HepG2 (cell line): Measurements from ENCODE around the gene KDM8. TPM values are rescaled to one million over a fixed set of nuclear protein-coding genes. Genes with fewer than 3 reads are reported as not detected.

Experiments used
- ATAC-seq: fragments of 200-7000 bp; cut with Tn5 transposase; 3 replicates; pipeline ENCODE4 v1.9.1; 2020; ENCODE audit warnings: mild to moderate bottlenecking, moderate library complexity
- BruUV-seq: library from RNA; stranded (reverse); fragments of 400-500 nt; replicated peaks from 2 replicates; lab custom pipeline; 2021; lab: Mats Ljungman, UMichigan
- CTCF ChIA-PET: fragments of 300-600 bp; formaldehyde crosslinking; extraction: SDS; loops from one replicate; lab custom pipeline; 2021; ENCODE audit warnings: low total read pairs, inconsistent platforms, low intra/inter-chr PET ratio; lab: Yijun Ruan, JAX
- POLR2A ChIA-PET: fragments of 350-600 bp; sonication (Branson Sonifier 250); formaldehyde crosslinking; loops from one replicate; lab custom pipeline; 2020; ENCODE audit warnings: antibody characterized with exemption, inconsistent platforms; lab: Yijun Ruan, JAX
- DNase-seq: peaks from one replicate; pipeline ENCODE4 v3.0.0-alpha.2; 2015; ENCODE audit warnings: low spot score
- FAIRE-seq: peaks from 3 replicates; lab custom pipeline; 2011; peaks lifted over from hg19 to GRCh38; lab: Jason Lieb, UNC
- H2AFZ ChIP-seq: one replicate; pipeline ENCODE4 v1.6.1; 2011; ENCODE audit warnings: low read length, inconsistent platforms
- H3K27ac ChIP-seq: fragments of 300-600 bp; 3 replicates; pipeline ENCODE4 v1.8.0; 2011; ENCODE audit warnings: mixed run types, mild to moderate bottlenecking, mixed read lengths, low read length, inconsistent platforms; ENCODE audit not compliant: insufficient read depth; ENCODE audit errors: extremely low read length
- H3K27me3 ChIP-seq, 2 experiments: fragments of 200-600 bp in 1 of 2; 2 replicates in 1 of 2; 3 replicates in 1 of 2; pipeline versions ENCODE4 v1.6.0 to v1.8.0; 2011; ENCODE audit warnings: low read length in 2 of 2, mild to moderate bottlenecking in 2 of 2, moderate library complexity in 2 of 2, inconsistent platforms in 1 of 2; ENCODE audit not compliant: insufficient read depth in 2 of 2, control insufficient read depth in 1 of 2
- H3K36me3 ChIP-seq, 2 experiments: fragments of 200-600 bp in 1 of 2; replicated peaks in 1 of 2; 2 replicates in 1 of 2; 3 replicates in 1 of 2; pipeline versions ENCODE4 v1.5.1 to v1.8.0; 2011; ENCODE audit warnings: low read length in 2 of 2, inconsistent platforms in 1 of 2; ENCODE audit not compliant: insufficient read depth in 2 of 2, control insufficient read depth in 1 of 2
- H3K4me1 ChIP-seq: 2 replicates; pipeline ENCODE4 v1.5.1; 2012; ENCODE audit warnings: low read length, inconsistent platforms; ENCODE audit not compliant: insufficient read depth
- H3K4me2 ChIP-seq: 2 replicates; pipeline ENCODE4 v1.6.0; 2011; ENCODE audit warnings: low read depth, low read length, inconsistent platforms
- H3K4me3 ChIP-seq, 3 experiments: fragments of 200-600 bp in 1 of 3; sonication (generic), shearing (Covaris generic) in 1 of 3; replicated peaks in 1 of 3; 2 replicates each; pipeline ENCODE4 v1.5.1; 2011 to 2016; ENCODE audit warnings: low read length in 3 of 3, inconsistent platforms in 2 of 3, low read depth in 2 of 3, mild to moderate bottlenecking in 2 of 3, control low read depth in 1 of 3, mixed read lengths in 1 of 3; ENCODE audit not compliant: insufficient read depth in 1 of 3
- H3K79me2 ChIP-seq: one replicate; pipeline ENCODE4 v1.6.1; 2011; ENCODE audit warnings: low read length, inconsistent platforms; ENCODE audit not compliant: insufficient read depth
- H3K9ac ChIP-seq: 2 replicates; pipeline ENCODE4 v1.6.0; 2011; ENCODE audit warnings: mild to moderate bottlenecking, low read depth, low read length, inconsistent platforms; ENCODE audit not compliant: insufficient read depth
- H3K9me3 ChIP-seq: 2 replicates; pipeline ENCODE4 v1.5.1; 2012; ENCODE audit warnings: mild to moderate bottlenecking, low read length
- H4K20me1 ChIP-seq: 2 replicates; pipeline ENCODE4 v1.6.0; 2011; ENCODE audit warnings: inconsistent platforms, mild to moderate bottlenecking, low read length, moderate library complexity; ENCODE audit not compliant: insufficient read depth
- HBP1 ChIP-seq: IDR thresholded peaks from 2 replicates; pipeline ENCODE4 v1.6.1; 2016; ENCODE audit warnings: low read depth, control low read depth
- MZF1 ChIP-seq: sonication (generic); formaldehyde crosslinking; IDR thresholded peaks from 2 replicates; pipeline ENCODE4 v1.8.1; 2023; ENCODE audit warnings: mild to moderate bottlenecking, missing genetic modification reagents, borderline replicate concordance
- NFE2L2 ChIP-seq: fragments of 150-350 bp; IDR thresholded peaks from 2 replicates; pipeline ENCODE4 v1.6.1; 2014; ENCODE audit warnings: low read length
- RNF2 ChIP-seq: fragments of 450-650 bp; conservative IDR thresholded peaks from 2 replicates; pipeline ENCODE4 v1.6.1; 2016; ENCODE audit warnings: low read depth
- ZNF18 ChIP-seq: sonication (generic); formaldehyde crosslinking; IDR thresholded peaks from 2 replicates; pipeline ENCODE4 v1.8.0; 2022; ENCODE audit warnings: mild to moderate bottlenecking, missing genetic modification reagents; ENCODE audit not compliant: insufficient replicate concordance
- ZNF232 ChIP-seq: sonication (generic); formaldehyde crosslinking; IDR thresholded peaks from 2 replicates; pipeline ENCODE4 v1.4.0; 2020; ENCODE audit warnings: missing genetic modification reagents, borderline replicate concordance
- ZNF614 ChIP-seq: IDR thresholded peaks from 2 replicates; pipeline ENCODE4 v1.6.1; 2018; ENCODE audit warnings: missing biosample characterization, missing genetic modification reagents, inconsistent platforms, borderline replicate concordance
- ZNF691 ChIP-seq: sonication (generic); formaldehyde crosslinking; IDR thresholded peaks from 2 replicates; pipeline ENCODE4 v1.4.0; 2020; ENCODE audit warnings: missing genetic modification reagents, low read depth, mild to moderate bottlenecking, borderline replicate concordance
- ZNF841 ChIP-seq: sonication (generic); formaldehyde crosslinking; IDR thresholded peaks from 2 replicates; pipeline ENCODE4 v1.8.1; 2023; ENCODE audit warnings: missing genetic modification reagents, borderline replicate concordance
- ZZZ3 ChIP-seq: sonication (generic); formaldehyde crosslinking; IDR thresholded peaks from 2 replicates; pipeline ENCODE4 v1.4.0; 2020; ENCODE audit warnings: missing genetic modification reagents, mild to moderate bottlenecking, borderline replicate concordance
- WGBS: methylation state at CpG from one replicate; pipeline ENCODE4 v1.1.6; 2017; ENCODE audit warnings: low lambda C conversion rate; 5-methylcytosine and 5-hydroxymethylcytosine counted together
- in situ Hi-C: cut with HindIII; loops from 2 replicates; pipeline ENCODE4 v1.10.0; 2017; ENCODE audit warnings: low pct_unique_long_range_greater_than_20kb; ENCODE audit not compliant: extremely low pct_ligation_motif_present
- intact Hi-C: fragments of 100-400 bp; cut with micrococcal nuclease; formaldehyde crosslinking; loops from one replicate; pipeline ENCODE4 v1.10.0; 2022; ENCODE audit not compliant: unreplicated experiment
- polyA plus RNA-seq, 8 experiments: library from polyadenylated mRNA; depleted of rRNA in 3 of 8; stranded (reverse) in 7 of 8; unstranded in 1 of 8; fragments of >200 nt; fragmentation: Illumina TruSeq in 4 of 8; extraction: Trizol in 4 of 8; gene quantifications; 2 replicates each; pipeline versions ENCODE4 v1.2.1 to v1.2.3, GENCODE V29; 2011 to 2016; ENCODE audit warnings: low read depth in 4 of 8, missing spikeins in 1 of 8, mixed read lengths in 1 of 8; ENCODE audit not compliant: insufficient read depth in 1 of 8
- total RNA-seq, 5 experiments: library from RNA; depleted of rRNA; stranded (reverse); fragments of >200 nt; fragmentation: Illumina TruSeq; extraction: Trizol; gene quantifications; 2 replicates each; pipeline ENCODE4 v1.2.3, GENCODE V29; 2016; ENCODE audit warnings: low read depth in 1 of 5

The KDM8 gene
- total and polyA plus RNA-seq, 2 of the 13 experiments (the other 11 are each of a cell fraction or from before 2014, with no cell fraction given), result 3.3 to 8.6 TPM

- in situ Hi-C loops, result no loop called here
- no peak overlapping the region for H3K9ac ChIP-seq
These were observed 40.5 kb downstream of the KDM8 start for GRCh38 chr16:27243725-27244362.

More at GRCh38 chr16:27243725-27244362, 40.5 kb downstream of the KDM8 start:
- Histone ChIP-seq H3K9me3 (no peaks in the 10 kb centered on the region), H3K4me3 (no peak overlapping the region), H3K79me2 (peaks cover 4% of the 10 kb centered on the region), H4K20me1 (no peaks in the 10 kb centered on the region), H3K36me3 (peaks cover 1 to 16% of the 10 kb centered on the region in 2 experiments), H3K4me2 (peak overlapping the region; percentile 43; the same call in 1 of the 2 replicates), H3K27ac (no peak overlapping the region), H2AFZ (no peak overlapping the region), H3K4me1 (peaks cover 21% of the 10 kb centered on the region), H3K27me3 (no peaks in the 10 kb centered on the region)
- ChIA-PET POLR2A (interaction anchor here (1.5 to 1.6 kb wide), 2 partner anchors 24 to 40 kb away, joined by 5 to 8 read pairs; partner anchors contain the start of genes KDM8 and NSMCE1), CTCF (no interaction called here)
- TF ChIP-seq MZF1 (CRISPR knock-in tag), result no peak
- TF ChIP-seq ZNF691 (CRISPR knock-in tag), result no peak
- no peak for TF ChIP-seq RNF2
- TF ChIP-seq NFE2L2, result no peak
- TF ChIP-seq ZNF232, result no peak
- no peak for TF ChIP-seq ZNF18 (CRISPR knock-in tag)
- TF ChIP-seq ZNF841 (CRISPR knock-in tag), result no peak
- TF ChIP-seq ZNF614 (CRISPR knock-in tag), result no peak
- TF ChIP-seq ZZZ3 (CRISPR knock-in tag), result no peak
- TF ChIP-seq HBP1, result no peak
- intact Hi-C loops, result loop anchor here (2.0 kb wide), 1 partner anchor 21 kb away; no protein-coding TSS in a partner anchor
- FAIRE-seq (no peak), DNase-seq (no peak), ATAC-seq (no peak; the same call in 1 of the 3 replicates)
- BruUV-seq, result no TSS peak
- 90% methylated on average over 11 of the region's 11 CpGs for WGBS
